ENCODE results near the gene TSPAN2. TPM values are rescaled to one million over a fixed set of nuclear protein-coding genes. Genes with fewer than 3 reads are reported as not detected.

TSPAN2 gene
- total and polyA plus RNA-seq, 2 experiments from 2014 or later: 11.2 to 11.8 TPM

DNA sequence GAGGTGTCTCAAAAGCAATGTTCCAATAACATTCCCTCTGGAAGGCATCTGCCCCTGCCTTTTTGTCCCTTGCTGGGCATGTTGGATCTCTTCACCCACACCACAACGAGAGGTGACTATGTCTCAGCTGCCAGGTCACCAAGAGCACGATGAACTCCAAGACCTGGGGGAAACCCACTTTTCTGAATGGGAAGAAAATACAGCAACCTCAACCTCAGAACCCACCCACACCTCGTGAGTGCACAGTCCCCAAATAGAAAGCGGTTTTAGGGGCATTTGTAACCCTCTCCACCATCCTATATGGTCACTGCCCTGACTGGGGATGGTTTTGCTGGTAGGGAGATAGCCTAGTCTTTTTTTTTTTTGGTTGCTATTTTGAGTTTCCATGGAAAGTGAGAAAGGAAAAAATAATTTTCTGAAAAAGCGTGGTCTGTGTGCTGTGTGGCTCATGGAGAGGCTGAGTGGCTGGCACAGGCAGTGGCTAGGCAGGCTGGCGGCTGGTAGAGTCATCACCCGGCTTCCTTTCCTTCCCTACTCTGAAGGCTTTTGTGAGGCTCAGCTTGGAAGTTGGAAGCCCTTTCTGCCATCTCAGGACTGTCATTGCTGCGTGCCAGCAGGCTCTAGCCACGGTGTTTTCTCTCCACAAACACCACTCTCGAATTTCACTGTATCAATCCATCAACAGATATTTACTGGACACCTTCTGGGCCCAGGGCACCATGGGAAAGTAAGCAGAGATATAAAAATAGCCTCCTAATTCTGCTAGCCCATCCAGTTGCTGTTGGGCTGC is 15.8 kb downstream of the TSPAN2 start:
- no peak for DNase-seq (ENCODE audit: low spot score)
- Histone ChIP-seq H3K9me2 (ENCODE audit: insufficient read depth) (no peaks in the 10 kb centered on the region), H3K4me3 (no peak overlapping the region), H3K36me3 (ENCODE audit: insufficient read depth) (no peaks in the 10 kb centered on the region), H3K27me3 (ENCODE audit: insufficient read depth) (no peaks in the 10 kb centered on the region), H3K4me1 (ENCODE audit: insufficient read depth) (0 out of 2 replicates have a peak, but pooled peaks cover 5% of the 10 kb centered on the region), H3K79me2 (replicated peaks; ENCODE audit: insufficient read depth) (no peaks in the 10 kb centered on the region), H2AFZ (no peak overlapping the region), H3F3A (replicated peaks; ENCODE audit: low read depth) (no peaks in the 10 kb centered on the region), H3K27ac (ENCODE audit: low read depth) (no peak overlapping the region), H4K20me1 (replicated peaks; ENCODE audit: insufficient read depth) (no peaks in the 10 kb centered on the region), H3K4me2 (no peak overlapping the region)
- no peaks in the 10 kb centered on the region for H3K36me3 Mint-ChIP-seq (ENCODE audit: low read depth)
- H3K9me3 Mint-ChIP-seq: no peaks in the 10 kb centered on the region
- H3K27me3 Mint-ChIP-seq (ENCODE audit: insufficient read depth, low read depth, poor library complexity): peaks cover 2% of the 10 kb centered on the region
- H3K4me3 Mint-ChIP-seq: no peak overlapping the region
- no peak for TF ChIP-seq ZNF331 (CRISPR knock-in tag; IDR thresholded peaks at IDR 0.05; ENCODE audit: low read depth)
- TF ChIP-seq POLR2AphosphoS5 (IDR thresholded peaks at IDR 0.05; ENCODE audit: low read depth): no peak
- no peak for TF ChIP-seq EZH2phosphoT487 (IDR thresholded peaks at IDR 0.05; ENCODE audit: unreplicated experiment)
- TF ChIP-seq CREB1 (CRISPR knock-in tag; IDR thresholded peaks at IDR 0.05; ENCODE audit: low read depth): no peak
- no peak for TF ChIP-seq ZNF114 (CRISPR knock-in tag; IDR thresholded peaks at IDR 0.05)
- TF ChIP-seq, protein P1, sequence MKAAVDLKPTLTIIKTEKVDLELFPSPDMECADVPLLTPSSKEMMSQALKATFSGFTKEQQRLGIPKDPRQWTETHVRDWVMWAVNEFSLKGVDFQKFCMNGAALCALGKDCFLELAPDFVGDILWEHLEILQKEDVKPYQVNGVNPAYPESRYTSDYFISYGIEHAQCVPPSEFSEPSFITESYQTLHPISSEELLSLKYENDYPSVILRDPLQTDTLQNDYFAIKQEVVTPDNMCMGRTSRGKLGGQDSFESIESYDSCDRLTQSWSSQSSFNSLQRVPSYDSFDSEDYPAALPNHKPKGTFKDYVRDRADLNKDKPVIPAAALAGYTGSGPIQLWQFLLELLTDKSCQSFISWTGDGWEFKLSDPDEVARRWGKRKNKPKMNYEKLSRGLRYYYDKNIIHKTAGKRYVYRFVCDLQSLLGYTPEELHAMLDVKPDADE (IDR thresholded peaks at IDR 0.05): no peak
- TF ChIP-seq, protein P2, sequence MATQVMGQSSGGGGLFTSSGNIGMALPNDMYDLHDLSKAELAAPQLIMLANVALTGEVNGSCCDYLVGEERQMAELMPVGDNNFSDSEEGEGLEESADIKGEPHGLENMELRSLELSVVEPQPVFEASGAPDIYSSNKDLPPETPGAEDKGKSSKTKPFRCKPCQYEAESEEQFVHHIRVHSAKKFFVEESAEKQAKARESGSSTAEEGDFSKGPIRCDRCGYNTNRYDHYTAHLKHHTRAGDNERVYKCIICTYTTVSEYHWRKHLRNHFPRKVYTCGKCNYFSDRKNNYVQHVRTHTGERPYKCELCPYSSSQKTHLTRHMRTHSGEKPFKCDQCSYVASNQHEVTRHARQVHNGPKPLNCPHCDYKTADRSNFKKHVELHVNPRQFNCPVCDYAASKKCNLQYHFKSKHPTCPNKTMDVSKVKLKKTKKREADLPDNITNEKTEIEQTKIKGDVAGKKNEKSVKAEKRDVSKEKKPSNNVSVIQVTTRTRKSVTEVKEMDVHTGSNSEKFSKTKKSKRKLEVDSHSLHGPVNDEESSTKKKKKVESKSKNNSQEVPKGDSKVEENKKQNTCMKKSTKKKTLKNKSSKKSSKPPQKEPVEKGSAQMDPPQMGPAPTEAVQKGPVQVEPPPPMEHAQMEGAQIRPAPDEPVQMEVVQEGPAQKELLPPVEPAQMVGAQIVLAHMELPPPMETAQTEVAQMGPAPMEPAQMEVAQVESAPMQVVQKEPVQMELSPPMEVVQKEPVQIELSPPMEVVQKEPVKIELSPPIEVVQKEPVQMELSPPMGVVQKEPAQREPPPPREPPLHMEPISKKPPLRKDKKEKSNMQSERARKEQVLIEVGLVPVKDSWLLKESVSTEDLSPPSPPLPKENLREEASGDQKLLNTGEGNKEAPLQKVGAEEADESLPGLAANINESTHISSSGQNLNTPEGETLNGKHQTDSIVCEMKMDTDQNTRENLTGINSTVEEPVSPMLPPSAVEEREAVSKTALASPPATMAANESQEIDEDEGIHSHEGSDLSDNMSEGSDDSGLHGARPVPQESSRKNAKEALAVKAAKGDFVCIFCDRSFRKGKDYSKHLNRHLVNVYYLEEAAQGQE (IDR thresholded peaks at IDR 0.05; ENCODE audit: unreplicated experiment): no peak
- TF ChIP-seq NANOG (IDR thresholded peaks at IDR 0.05; ENCODE audit: borderline replicate concordance): no peak
- TF ChIP-seq, protein P3, sequence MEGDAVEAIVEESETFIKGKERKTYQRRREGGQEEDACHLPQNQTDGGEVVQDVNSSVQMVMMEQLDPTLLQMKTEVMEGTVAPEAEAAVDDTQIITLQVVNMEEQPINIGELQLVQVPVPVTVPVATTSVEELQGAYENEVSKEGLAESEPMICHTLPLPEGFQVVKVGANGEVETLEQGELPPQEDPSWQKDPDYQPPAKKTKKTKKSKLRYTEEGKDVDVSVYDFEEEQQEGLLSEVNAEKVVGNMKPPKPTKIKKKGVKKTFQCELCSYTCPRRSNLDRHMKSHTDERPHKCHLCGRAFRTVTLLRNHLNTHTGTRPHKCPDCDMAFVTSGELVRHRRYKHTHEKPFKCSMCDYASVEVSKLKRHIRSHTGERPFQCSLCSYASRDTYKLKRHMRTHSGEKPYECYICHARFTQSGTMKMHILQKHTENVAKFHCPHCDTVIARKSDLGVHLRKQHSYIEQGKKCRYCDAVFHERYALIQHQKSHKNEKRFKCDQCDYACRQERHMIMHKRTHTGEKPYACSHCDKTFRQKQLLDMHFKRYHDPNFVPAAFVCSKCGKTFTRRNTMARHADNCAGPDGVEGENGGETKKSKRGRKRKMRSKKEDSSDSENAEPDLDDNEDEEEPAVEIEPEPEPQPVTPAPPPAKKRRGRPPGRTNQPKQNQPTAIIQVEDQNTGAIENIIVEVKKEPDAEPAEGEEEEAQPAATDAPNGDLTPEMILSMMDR (conservative IDR thresholded peaks at IDR 0.05; ENCODE audit: low read depth in 2 of 2): no peak
- no peak for TF ChIP-seq EZH2 (IDR thresholded peaks at IDR 0.05; ENCODE audit: low read depth, unreplicated experiment)
- TF ChIP-seq STAT1 (IDR thresholded peaks at IDR 0.05; ENCODE audit: unreplicated experiment): no peak
- TF ChIP-seq, protein P4, sequence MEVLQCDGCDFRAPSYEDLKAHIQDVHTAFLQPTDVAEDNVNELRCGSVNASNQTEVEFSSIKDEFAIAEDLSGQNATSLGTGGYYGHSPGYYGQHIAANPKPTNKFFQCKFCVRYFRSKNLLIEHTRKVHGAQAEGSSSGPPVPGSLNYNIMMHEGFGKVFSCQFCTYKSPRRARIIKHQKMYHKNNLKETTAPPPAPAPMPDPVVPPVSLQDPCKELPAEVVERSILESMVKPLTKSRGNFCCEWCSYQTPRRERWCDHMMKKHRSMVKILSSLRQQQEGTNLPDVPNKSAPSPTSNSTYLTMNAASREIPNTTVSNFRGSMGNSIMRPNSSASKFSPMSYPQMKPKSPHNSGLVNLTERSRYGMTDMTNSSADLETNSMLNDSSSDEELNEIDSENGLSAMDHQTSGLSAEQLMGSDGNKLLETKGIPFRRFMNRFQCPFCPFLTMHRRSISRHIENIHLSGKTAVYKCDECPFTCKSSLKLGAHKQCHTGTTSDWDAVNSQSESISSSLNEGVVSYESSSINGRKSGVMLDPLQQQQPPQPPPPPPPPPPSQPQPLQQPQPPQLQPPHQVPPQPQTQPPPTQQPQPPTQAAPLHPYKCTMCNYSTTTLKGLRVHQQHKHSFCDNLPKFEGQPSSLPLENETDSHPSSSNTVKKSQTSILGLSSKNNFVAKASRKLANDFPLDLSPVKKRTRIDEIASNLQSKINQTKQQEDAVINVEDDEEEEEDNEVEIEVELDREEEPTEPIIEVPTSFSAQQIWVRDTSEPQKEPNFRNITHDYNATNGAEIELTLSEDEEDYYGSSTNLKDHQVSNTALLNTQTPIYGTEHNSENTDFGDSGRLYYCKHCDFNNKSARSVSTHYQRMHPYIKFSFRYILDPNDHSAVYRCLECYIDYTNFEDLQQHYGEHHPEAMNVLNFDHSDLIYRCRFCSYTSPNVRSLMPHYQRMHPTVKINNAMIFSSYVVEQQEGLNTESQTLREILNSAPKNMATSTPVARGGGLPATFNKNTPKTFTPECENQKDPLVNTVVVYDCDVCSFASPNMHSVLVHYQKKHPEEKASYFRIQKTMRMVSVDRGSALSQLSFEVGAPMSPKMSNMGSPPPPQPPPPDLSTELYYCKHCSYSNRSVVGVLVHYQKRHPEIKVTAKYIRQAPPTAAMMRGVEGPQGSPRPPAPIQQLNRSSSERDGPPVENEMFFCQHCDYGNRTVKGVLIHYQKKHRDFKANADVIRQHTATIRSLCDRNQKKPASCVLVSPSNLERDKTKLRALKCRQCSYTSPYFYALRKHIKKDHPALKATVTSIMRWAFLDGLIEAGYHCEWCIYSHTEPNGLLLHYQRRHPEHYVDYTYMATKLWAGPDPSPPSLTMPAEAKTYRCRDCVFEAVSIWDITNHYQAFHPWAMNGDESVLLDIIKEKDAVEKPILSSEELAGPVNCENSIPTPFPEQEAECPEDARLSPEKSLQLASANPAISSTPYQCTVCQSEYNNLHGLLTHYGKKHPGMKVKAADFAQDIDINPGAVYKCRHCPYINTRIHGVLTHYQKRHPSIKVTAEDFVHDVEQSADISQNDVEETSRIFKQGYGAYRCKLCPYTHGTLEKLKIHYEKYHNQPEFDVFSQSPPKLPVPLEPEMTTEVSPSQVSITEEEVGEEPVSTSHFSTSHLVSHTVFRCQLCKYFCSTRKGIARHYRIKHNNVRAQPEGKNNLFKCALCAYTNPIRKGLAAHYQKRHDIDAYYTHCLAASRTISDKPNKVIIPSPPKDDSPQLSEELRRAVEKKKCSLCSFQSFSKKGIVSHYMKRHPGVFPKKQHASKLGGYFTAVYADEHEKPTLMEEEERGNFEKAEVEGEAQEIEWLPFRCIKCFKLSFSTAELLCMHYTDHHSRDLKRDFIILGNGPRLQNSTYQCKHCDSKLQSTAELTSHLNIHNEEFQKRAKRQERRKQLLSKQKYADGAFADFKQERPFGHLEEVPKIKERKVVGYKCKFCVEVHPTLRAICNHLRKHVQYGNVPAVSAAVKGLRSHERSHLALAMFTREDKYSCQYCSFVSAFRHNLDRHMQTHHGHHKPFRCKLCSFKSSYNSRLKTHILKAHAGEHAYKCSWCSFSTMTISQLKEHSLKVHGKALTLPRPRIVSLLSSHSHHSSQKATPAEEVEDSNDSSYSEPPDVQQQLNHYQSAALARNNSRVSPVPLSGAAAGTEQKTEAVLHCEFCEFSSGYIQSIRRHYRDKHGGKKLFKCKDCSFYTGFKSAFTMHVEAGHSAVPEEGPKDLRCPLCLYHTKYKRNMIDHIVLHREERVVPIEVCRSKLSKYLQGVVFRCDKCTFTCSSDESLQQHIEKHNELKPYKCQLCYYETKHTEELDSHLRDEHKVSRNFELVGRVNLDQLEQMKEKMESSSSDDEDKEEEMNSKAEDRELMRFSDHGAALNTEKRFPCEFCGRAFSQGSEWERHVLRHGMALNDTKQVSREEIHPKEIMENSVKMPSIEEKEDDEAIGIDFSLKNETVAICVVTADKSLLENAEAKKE (CRISPR knock-in tag; IDR thresholded peaks at IDR 0.05): no peak
- TF ChIP-seq JUNB (IDR thresholded peaks at IDR 0.05; ENCODE audit: unreplicated experiment): no peak
- ATAC-seq: no peak
- H3K27ac Mint-ChIP-seq: no peak overlapping the region
- peaks cover 12% of the 10 kb centered on the region for H3K4me1 Mint-ChIP-seq

Data from GM23338 (cell line).